Epithelial cell of esophagus (primary cell): Measurements from ENCODE around the gene HNRNPC.

Source experiments
- DNase-seq: peaks from one replicate; pipeline ENCODE4 v3.0.0; 2010; ENCODE audit warnings: low read depth
- H3K4me3 ChIP-seq: 2 replicates; pipeline ENCODE4 v1.5.1; 2011; ENCODE audit warnings: mild to moderate bottlenecking, low read length, control low read depth
- CTCF ChIP-seq: IDR thresholded peaks from 2 replicates; pipeline ENCODE4 v1.5.1; 2011; ENCODE audit warnings: low read depth, mild to moderate bottlenecking, low read length, control low read depth, inconsistent platforms; ENCODE audit not compliant: insufficient read depth; ENCODE audit errors: missing control alignments

Gene HNRNPC

DNA sequence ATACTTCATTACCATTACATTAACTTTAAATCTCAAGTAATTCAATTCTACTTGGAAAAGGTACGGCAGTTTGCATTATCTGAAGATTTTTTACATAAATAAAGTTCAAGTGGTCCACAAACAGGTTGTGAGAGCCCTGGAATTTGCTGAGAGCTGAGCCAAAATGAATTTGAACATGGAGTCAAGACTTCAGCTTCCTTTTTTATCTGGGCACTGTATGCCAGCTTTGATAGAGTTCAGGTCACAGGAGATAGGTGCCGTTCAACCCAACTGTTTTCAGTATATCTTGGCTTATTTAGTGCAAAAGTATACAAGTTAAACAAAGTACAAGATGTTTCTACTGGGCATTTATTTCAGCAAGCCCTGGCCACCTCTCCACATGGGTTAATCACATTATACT is 28.8 kb downstream of the HNRNPC start:
- no peak for DNase-seq
- TF ChIP-seq CTCF = no peak
- no peak overlapping the region for H3K4me3 ChIP-seq

- no peak for DNase-seq
- H3K4me3 ChIP-seq = no peak overlapping the region
Observed at GRCh38 chr14:21238823-21239518, 30.3 kb downstream of the HNRNPC start.

GRCh38 chr14:21236948-21237797 is 32.1 kb downstream of the HNRNPC start:
- TF ChIP-seq CTCF = no peak
- DNase-seq = no peak
- no peak overlapping the region for H3K4me3 ChIP-seq

More at GRCh38 chr14:21238823-21239518, 30.3 kb downstream of the HNRNPC start:
- TF ChIP-seq CTCF = no peak

DNA sequence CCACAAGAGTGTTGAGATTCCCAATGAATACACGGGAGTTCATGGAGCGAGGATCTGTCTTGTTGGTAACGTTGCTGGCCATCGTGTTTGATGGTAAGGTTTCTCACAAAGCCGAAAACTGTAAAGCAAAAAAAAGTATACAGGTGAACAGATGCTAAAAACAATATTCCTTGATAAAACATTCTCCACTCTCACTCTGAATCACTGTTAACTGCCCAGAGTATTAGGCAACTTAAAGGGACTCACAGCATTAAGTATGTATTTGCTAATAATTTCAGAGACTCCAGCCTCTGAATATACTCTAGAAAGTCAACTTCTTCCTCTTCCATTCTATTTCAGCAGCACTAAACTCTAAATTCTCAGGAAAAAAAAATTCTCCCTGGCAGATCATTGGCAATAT is 35.1 kb downstream of the HNRNPC start:
- peak; percentile 20 for DNase-seq
- TF ChIP-seq CTCF = no peak
- H3K4me3 ChIP-seq = no peak overlapping the region

DNA sequence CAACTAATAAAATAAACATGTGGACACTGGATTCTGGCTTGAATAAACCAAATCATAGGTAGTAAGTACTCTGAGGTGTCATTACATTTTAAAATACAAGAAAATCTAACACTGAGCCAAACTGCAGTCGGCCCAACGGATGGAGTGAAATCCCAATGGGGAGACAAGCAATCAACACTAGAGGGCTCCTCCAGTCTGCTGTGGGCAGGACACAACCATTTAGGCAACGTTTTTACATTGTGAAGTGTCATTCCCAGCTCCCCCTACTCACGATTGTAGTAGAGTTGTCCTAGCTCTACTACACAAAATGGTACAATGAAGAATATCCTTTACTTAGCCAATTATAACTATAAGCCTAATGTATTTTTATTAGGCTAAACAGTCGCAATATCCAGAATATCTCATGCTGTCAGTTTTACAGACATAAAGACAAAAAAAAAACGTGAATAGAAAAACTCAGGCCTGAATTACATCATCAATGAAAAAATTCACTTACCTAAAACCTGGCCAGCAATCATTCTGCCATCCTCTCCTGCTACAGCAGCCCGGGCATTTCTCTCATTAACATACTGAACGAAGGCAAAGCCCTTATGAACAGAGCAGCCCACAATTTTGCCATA is 35.7 kb downstream of the HNRNPC start:
- TF ChIP-seq CTCF = peak; percentile 36
- no peak overlapping the region for H3K4me3 ChIP-seq
- DNase-seq = no peak

- no peak for DNase-seq
- TF ChIP-seq CTCF = no peak
Observed at GRCh38 chr14:21231020-21231652, 38.1 kb downstream of the HNRNPC start.

More at GRCh38 chr14:21231020-21231652, 38.1 kb downstream of the HNRNPC start:
- no peak overlapping the region for H3K4me3 ChIP-seq
